Activated T-cell treated with anti-CD3 and anti-CD28 coated beads for 4 hours (primary cell): ENCODE measurements around the gene SIRPA.

Experiments used
- DNase-seq: peaks from one replicate; pipeline ENCODE4 v3.0.0-alpha.2; 2020

Gene SIRPA

DNA sequence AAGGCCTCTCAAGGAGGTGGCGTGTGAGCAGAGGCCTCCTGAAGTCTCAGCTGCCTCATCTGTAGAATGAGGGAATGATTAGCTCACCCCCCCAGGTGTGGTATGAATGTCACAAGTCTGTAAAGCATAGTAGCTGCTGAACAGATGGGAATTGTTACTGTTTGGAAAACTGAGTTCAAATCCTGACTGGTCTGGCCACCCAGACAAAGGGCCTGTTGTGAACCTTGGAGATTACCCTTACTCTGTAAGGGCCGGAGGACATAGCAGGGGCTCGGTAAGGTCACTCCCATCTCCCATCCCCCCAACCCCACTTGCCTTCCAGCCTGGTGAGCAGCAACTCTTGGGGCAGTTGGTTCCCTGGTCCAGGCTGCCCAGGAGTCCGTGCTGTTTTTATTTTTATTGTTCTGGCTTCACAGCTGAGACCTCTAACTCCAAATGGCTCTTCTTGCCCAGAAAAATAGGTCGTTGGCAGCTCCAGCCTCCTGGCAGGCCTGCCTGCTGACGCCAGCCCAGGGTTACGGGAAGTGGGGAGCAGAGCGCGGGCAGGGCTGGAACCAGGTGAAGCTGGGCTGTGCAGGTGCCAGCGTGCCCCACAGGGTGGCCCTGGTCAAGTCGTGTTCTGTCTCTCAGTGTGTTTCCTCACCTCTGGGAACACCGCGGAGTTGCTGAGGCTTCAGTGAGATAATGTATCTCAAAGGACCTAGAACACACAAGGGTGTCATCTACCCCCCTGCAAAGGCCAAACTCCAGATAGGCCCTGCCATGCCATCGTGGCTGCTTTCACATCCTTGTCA lies 4.5 kb upstream of the SIRPA start:
- DNase-seq, result no peak

DNA sequence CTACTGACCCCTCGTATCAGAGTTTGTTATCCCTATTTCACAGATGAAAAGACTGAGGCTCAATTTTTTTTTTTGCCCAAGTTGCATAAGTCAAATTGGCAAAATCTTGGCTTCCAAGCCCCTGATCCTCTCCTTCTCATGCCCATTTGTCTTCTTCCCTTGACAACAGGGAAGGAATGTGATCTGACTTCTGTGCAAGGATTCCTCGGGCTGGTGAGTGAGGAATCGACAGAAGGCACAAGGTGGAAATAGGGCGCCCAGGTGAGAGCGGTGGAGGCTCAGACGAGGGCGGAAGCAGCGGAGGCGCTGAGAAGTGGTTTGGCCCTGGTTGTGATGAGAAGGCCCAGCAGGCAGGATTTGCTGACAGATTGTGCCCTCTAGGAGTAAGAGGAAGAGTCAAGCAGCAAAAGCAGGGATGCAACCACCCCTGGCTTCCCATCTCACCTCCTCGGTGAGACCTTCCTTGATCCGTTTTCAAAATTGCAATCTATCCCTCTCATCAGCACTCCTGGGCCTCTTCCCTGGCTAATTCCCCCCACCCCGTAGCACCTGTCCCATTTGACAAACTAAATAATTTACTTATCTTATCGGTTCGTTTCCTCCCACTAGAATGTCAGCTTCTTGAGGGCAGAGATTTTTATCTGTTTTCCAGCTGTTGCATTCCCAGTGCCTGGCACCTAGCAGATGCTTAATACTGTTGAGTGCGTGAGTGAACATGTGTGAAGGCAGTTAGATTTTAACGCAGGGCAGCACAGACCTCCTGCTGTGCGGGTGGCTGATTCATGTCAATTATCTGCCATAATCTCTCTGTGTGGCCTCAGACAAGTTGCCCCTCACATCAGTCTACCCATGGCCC lies 3.7 kb upstream of the SIRPA start:
- no peak for DNase-seq

DNA sequence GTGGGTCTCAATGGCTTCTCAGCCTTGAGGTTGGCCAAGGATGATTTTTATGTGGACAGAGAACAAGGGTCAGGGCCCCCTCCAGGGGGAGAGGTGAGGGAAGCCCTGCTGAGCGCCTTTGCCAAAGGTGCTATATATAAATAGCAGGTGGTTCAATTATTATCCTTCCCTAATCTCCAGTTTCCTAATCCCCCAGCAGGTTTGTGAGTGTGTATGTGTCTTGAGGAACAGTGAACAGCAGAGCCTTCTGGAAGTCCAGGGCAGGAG lies 3.2 kb upstream of the SIRPA start:
- DNase-seq, result no peak

DNA sequence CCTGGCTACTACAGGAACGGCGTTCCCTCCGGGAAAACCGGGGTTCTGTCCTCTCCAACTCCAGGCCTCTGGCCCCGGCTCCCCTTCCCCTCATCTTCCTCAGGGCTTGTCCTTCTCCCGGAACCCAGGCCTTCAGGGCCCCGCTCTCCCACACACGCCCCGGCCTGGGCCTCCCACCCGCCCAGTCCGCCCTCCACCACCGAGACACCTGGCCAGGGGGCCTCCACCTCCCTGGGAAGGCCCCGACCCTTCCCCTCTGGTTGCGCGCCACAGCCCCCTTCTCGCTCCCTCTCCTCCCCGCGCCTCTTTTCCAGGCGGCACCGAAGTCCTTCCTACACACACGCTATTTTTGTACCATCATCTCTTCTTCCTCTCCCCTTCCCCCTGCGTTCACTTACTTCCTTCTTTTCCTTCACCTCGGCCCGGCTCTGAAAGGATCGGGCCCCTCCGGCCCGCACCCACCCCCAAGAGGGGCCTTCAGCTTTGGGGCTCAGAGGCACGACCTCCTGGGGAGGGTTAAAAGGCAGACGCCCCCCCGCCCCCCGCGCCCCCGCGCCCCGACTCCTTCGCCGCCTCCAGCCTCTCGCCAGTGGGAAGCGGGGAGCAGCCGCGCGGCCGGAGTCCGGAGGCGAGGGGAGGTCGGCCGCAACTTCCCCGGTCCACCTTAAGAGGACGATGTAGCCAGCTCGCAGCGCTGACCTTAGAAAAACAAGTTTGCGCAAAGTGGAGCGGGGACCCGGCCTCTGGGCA lies 1.3 kb upstream of the SIRPA start:
- DNase-seq, result no peak

DNA sequence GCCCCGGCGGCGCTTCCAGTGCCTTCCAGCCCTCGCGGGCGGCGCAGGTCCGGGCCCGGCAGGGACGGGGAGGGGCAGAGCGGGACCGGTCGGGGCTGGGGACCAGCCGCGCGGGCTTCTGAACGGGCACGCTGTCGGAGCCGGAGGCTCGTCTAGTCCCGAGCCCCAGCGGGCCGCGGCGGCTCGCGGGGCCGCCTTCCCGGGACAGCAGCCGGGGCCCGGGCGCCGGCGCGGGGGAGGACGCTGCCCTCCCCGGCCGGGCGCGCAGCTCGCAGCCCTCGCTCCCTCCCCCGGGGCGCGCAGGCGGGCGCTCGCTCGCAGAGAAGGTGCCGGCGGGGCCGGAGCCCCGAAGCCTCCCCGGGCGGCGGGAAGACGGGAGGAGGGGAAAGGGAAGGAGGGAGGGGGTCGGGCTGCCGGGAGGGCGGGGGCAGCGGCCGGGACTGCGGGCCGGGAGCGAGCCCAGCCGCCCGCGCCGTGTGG lies 696 bp upstream of the SIRPA start:
- DNase-seq, result no peak

DNA sequence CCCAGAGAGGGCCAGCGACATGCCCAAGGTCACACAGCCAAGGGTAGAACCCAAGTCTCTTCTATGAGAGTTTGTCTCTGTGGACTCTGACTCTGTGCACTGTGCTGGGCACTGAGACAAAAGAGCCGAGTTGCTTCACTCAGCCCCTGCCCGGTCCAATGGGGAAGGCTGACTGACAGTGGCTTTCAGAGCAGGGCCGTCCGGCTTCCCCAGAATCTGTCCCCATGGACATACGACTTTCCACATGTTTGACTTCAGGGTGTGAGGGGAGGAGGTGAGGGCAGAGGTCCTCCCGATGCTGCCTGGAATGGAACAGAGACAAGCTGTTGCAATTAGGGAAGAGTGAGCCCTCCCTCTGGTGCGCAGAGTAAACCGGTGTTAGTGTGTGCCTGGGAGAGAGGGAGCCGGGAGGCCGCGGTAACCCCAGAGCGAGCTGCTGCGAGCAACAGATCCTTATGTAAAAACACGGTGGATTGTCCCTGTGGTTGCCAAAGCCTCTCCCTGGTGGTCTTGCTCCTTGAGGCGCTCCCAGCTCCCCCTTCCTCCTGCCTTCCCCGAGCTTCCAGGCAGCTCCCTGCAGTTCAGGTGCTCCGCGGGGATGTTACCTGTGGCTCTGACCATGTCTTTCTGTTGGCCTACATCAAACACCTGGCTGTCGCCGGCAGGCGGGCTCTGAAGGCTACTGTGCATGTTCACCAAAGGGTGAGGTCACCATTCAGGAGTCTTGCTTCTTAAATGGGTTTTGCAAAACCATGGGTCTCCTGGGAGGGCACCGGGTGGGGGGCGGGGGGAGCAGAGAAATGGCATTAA lies 672 bp downstream of the SIRPA start:
- no peak for DNase-seq

DNA sequence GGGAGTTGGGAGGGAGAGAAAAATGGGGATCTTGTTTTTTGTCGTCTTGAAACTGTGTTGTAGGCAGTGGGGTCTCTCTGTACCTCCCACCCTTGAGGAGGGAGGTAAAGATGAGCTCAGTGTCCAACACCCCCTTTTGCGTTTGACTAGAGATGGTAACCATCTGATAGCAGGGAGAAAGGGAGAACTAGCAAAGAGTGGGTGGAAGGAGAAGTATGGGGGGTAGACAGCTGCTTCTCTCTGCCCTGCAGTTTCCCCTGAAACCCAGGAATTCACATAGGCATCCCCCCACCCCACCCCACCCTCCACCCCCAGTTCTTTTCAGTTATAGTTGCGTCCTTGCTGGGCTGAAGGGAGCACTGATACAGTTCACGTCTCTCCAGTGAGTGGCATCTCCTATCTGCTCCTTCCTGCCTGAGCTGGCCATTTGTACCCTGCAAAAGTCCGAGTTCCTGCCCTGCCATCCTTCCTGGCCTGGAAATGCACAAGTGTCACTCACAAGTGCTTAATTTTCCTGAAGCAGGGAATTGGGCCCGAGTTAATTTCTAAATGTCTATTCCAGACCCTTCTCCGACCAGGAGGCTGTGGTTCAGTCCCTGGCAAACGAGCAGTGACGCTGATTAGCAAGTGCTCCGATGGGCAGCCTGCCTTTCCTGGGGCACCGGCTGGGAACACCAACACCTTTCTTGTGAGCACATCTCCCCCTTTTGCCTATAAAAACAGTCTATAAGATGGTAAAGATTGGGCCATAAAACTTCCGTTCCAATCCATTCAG lies 1.5 kb downstream of the SIRPA start:
- no peak for DNase-seq

DNA sequence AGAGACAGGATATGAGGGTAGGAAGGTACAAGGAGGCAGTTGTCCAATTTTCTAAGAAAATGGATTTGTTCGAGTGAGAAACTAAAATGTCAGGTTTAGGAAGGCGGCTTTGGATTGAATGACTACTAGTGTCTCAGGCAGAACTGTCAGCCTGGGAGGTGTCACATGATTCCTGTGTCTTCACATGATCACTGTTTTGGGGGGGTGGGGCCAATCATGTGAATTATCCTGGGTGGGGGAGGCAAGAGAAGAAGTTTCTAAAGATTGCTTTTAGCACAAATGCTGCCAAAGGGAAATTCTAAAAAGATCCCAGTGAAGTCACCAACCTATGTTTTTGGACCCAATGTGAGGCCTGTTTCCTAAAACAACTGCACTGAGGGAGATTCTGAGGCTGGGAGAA lies 2.3 kb downstream of the SIRPA start:
- no peak for DNase-seq

DNA sequence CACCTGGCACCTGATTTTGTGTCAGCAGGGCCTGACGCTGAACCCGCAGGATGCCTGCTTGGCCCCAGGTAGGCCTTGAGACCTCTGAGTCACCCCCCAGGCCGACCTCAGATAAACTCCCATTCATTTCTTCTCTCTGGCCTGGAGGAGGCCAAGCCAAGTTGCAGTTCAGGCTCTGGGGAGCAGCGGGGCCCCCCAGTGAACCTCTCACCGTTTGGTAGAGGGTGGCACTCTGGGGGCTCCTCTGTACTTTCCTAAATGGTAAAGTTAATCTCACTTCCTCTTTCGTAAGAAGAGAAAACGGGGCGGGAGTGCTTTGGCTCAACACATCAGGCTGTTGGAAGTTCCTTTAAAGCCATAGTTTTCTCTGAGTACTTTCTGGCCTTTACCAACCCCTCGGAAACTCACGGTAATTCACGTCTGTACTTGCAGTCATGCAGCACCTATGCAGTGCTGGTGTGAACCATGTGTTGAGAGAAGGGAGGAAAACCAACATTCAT lies 2.8 kb downstream of the SIRPA start:
- no peak for DNase-seq

DNA sequence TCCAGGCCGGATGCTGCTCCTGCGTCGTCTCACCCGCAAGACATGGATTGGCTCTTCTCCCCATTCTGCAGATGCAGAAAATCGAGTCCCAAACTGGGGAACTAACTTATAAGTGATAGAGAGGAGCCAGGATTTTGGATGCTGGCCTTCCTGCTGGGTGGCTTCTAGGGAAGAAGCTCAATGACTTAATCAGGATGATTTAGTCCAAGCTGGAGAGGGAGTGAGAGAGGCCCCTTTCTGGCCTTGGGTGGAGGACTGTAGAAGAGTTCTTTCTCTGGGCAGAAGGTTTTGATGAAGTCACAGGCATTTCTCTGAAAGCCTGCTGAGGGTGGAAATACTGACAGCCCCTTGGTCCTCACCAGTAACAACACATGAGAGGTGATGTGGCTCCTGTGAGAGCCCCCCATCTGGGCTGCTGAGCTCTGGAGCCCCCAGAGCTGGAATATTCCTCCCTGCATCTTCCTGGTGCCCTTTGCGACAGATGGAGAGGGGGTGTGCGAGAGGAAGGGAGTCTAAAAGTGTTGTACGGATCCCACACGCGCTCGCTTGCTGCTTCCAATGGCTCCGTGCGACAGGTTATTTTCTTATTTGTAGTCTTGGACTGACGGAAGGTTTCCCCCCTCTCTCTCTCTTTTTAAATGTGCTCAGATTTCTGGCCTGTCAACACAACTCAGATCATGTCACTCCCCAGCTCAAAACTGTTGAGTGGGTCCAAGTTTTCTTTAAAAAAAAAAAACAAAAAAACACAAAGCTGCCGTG lies 3.5 kb downstream of the SIRPA start:
- DNase-seq, result no peak

DNA sequence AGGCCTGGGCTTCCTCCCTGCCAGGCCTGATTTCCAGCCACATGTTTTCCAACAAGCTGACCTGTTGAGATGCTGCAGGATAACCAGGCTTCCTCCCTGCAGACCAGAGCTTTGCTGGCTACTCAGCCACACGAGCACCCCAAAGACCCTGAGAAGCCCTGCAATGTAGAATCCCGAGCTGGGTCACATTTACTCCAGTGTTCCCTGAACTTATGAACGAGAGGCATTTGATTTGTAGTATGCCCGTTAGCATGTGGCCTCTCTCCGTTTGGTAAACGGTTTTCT lies 4.0 kb downstream of the SIRPA start:
- no peak for DNase-seq

DNA sequence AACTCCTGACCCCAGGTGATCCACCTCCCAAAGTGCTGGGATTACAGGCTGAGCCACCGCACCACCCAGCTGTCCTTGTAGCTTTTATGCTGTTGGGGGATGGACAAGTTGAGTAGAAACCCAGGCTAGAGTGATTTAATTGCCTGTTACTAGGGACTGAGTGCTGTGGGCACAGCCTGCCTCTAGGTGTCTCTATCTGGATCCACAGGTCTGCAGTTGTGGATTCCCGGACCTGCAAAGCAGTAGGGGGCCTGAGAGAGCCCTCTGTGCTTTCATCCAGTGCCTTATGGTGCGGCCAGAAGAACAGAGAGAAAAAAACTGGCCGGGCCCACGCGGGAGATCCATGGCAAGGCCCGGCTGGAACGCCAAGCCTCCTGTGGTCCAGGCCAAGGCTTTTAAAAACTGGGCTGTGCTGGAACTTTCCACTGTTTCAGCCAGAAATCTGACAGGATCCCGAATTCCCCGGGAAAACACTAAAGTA lies 5.2 kb downstream of the SIRPA start:
- no peak for DNase-seq

DNA sequence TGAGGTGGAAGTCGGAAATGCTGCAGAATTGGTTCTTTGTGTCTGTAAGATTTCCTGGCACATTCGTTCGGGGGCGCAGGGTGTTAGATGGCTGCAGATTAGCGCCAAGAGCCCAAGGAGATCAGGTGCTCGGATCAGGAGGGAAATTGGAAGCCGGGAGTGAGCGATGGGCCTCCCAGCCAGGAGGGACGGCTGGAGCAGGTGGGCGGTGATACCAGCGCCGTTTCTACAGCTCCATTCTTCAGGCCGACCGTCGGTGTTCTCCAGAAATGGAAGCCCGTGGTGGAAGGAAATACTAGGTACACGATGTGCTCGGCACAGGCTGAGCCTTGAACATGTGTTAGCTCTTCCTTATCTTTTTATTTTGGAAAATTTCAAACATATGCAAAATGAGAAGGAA lies 6.5 kb downstream of the SIRPA start:
- DNase-seq, result no peak

DNA sequence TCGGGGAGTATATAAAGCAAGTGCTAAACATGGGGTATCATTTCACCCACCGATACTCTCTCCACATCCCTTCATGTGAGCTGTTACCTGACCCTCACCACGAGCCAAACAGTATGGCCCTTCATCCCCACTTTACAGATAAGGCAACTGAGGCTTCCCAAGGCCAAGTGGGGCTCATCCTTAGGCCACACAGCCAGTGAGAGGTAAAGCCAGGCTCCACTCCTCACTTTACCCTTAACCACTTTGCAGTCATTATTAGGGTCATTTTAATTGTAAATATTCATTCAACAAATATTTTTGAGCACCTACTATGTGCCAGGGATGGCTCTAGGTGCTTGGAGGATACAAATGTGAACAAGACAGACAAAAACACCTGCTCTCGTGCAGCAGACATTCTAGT lies 7.0 kb downstream of the SIRPA start:
- no peak for DNase-seq

DNA sequence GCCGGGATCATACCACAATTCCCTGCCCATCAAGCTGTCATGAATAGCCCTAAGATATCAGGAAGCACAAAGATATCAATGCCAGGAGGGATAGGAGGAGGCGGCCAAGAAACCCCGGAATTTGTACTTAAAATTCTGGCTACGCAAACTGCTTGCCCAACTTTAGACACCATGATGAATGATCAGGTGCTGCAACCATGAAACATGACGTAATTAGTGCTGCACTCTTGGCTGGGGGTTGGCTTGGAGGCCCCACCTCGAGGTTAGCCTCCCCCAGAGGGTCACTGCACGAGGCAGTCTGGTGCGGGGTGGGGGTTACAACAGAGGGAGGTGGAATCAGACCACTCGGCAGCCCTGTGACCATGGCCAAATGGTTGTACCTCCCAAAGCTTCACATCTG lies 8.9 kb downstream of the SIRPA start:
- no peak for DNase-seq

DNA sequence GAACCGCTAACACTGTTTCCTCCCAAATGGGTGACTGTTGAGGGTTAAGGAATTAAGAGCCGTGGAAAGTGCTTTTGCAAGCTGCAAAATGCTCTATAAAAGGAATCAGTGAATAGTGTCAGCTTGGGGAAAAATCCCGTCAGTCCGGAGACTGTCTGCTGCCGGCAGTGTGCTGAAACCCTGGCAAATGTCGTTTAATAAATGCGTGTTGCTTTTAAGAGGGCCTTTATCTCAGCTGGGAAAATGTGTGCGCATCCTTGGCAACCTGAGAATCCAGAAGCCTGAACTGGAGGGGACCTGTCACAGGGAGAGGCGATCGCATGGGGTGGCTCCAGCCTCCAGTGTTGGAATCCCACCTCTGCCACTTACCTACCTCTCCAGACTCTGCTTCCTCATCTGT lies 9.8 kb downstream of the SIRPA start:
- DNase-seq, result no peak

DNA sequence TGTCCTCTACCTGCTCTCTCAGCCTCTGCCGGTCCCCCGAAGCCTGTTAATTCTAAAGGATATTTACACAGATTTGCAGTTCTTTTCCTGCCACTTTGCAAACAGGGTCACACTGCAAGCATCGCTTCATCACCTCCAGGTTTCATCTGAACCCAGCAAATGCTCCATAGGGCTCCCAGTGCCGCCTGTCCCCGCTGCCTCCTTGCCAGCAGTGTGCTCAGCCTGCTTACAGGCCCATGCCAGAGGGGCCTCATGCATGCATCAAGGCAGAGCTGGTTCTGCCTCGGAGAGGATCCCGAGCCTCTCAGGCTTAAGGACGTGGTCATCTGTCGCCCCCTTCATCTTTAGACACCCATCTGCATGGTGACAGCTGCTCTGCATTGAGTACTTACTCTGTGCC lies 10.5 kb downstream of the SIRPA start:
- no peak for DNase-seq

DNA sequence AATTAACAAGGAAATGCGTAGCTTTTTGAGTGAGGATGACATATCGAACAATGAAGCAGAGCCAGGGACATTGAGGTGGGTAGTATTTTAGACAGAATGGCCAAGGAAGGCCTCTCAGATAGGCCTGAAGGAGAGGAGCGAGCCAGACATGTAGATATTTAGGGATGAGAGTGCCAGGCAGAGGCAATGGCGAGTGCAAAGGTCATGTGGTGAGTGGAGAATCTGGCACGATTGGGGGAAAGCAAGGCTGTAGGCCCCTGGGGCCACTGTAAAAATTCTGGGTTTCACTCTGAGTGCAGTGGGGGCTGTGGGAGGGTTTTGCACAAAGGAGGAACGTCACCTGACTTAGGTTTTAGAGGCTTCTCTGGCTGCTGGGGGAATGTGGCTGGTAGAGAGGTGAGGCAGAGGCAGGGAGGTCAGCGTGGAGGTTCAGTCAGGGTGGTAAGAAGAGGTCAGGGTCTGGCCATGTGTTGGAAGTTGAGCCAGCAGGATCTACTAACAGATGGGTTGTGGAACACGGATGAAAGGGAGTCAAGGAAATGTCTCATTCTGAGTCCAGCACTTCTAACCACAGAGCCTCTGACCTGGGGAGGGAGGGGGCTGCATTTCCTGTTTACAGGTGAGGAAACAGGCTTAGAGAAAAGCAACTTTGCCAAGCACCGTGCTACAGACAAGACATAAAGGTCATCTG lies 11.3 kb downstream of the SIRPA start:
- DNase-seq, result no peak

DNA sequence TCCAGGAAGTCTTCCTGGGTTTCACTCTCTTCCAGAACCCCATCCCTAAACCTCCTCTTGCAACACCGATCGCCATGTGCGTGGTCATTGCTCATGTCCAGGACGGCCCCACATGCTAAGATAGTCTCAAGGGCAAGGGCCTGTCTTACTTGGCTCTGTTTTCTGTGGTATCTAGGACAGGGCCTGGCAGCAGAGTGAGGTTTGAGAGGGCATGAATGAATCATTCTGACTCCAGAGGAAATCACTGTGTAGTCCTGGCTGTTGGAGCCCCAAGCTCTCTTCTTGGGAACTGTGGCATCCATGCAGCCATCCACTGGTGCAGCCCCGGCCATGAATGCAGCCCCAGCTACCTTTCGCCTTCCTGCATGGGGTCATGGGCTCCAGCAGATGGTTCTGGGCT lies 12.4 kb downstream of the SIRPA start:
- no peak for DNase-seq

DNA sequence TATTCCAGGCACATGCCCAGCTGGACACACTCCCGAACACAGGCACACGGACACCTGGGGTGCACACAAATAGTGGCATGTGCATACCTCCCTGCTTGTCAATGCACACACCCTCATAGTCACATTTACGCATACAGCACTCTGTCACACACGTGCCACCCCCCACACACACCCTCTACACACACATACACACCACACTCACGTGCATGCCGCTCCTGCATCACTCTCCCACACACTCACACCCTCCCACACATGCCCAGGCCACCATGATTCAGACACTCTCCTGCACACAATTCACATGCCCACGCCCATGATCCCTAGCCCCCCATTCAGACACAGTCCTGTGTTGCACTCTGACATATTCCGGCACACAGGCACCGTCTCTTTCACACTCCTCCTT lies 13.0 kb downstream of the SIRPA start:
- DNase-seq, result no peak

DNA sequence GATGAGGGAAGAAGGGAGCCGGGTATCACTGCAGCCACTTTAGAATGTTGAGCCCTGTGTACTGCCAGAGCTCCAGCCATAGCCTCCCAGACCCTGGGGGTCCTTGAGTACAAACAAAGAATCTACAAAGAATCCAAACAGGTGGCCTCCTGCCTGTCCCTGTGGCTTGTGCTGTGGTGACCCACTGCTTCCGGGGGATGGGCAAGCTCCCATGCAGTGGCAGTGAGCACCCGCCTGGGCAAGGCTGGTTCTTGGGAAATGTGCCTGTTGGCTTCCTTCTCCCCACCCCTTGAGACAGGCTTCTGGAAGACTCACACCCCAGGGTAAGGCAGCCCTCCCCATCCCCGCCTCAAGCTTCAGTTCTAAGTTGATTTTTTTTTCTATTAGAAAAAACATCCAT lies 13.9 kb downstream of the SIRPA start:
- no peak for DNase-seq
